ENCODE measurements around the gene NCBP2L. TPM values are rescaled to one million over a fixed set of nuclear protein-coding genes. Genes with fewer than 3 reads are reported as not detected.

Gene NCBP2L
- total RNA-seq (not detected), polyA plus RNA-seq (ENCODE audit: insufficient read depth, low read depth, low replicate concordance) (4.5 TPM)
- long read RNA-seq, donor 1, result 0 reads
- long read RNA-seq, donor 2, result 0 reads

DNA sequence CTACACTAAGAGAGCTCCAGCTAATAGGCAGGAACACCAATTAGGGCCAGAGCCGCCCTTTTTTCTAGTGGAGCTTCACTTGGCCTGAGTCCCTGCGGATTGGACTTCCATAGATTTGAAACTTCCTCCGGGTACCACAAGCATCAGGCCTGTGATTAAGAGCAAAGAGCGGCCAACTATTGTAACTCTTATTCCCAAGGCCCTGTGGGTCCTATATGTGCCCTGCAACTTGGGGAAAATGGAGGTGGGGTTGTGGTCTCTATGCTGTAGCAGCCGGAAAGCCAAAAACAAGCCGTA lies at the start of gene NCBP2L:
TSS of gene NCBP2L (plus strand) at position 198 of the 297 bp plus-strand sequence. CDS start 16,488 bp downstream, outside the sequence.
- no peak for TF ChIP-seq POLR2A (IDR thresholded peaks at IDR 0.05)
- TF ChIP-seq, protein P1, sequence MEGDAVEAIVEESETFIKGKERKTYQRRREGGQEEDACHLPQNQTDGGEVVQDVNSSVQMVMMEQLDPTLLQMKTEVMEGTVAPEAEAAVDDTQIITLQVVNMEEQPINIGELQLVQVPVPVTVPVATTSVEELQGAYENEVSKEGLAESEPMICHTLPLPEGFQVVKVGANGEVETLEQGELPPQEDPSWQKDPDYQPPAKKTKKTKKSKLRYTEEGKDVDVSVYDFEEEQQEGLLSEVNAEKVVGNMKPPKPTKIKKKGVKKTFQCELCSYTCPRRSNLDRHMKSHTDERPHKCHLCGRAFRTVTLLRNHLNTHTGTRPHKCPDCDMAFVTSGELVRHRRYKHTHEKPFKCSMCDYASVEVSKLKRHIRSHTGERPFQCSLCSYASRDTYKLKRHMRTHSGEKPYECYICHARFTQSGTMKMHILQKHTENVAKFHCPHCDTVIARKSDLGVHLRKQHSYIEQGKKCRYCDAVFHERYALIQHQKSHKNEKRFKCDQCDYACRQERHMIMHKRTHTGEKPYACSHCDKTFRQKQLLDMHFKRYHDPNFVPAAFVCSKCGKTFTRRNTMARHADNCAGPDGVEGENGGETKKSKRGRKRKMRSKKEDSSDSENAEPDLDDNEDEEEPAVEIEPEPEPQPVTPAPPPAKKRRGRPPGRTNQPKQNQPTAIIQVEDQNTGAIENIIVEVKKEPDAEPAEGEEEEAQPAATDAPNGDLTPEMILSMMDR (IDR thresholded peaks at IDR 0.05), result no peak
- Histone ChIP-seq H3K27ac (peak within 1 kb of the TSS in 1 of 2 donors; percentile 75), H3K4me3 (peak within 1 kb of the TSS; percentile 46 to 61), H3K9me3 (no peaks in the 10 kb centered on the region), H3K4me1 (no peaks in the 10 kb centered on the region), H3K27me3 (no peaks in the 10 kb centered on the region), H3K36me3 (ENCODE audit: low read depth, missing control alignments) (no peaks in the 10 kb centered on the region)
- intact Hi-C loops (cut with DNase I; ENCODE audit: low total_unique reads), result loop anchor here (10.0 kb wide), 2 partner anchors 63 to 103 kb away; no protein-coding TSS in a partner anchor
- no peak for DNase-seq
- WGBS, 2 donors, result 38 to 42% methylated on average over 2 to 6 of the region's 6 CpGs

DNA sequence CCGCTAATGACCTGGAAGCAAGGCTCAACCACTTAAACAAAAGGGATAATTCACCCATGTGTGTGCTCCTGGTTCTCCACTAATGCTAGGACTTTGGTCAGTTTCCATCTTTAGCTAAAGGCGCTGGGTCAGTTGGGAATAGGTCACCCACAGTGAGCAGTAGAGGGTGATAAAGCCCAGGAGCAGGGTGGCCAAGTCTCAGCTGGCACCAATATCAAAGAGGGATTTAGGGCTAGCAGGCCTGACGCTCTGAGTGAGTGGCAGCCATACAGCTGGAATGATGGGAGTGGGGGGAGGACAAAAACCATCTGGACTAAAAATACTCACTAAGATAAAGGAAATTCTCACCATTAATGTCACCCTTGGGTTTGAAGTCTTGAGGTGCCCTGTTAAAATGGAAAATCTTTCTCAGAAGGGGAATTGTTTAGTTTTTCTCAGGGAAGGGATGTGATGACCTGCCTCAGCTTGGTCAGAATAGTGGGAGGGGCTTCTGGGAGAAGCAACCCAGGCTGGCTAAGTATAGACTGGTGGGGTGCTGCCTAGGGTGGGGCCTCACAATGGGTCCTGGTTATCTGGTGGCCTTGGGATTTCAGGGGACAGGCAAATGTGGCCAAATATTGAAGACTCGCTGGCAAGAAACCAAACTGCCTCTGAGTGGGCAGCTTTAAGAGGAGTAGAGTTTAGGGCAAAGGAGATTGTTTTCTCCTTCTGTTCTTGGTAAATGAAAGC lies 49.0 kb upstream of the NCBP2L start:
- Histone ChIP-seq H3K27ac (peak overlapping the region; percentile 24 to 48), H3K36me3 (ENCODE audit: low read depth, missing control alignments) (no peaks in the 10 kb centered on the region), H3K9me3 (no peaks in the 10 kb centered on the region), H3K4me1 (peaks cover 33% of the 10 kb centered on the region), H3K27me3 (no peaks in the 10 kb centered on the region), H3K4me3 (no peak overlapping the region)
- WGBS, 2 donors, result 69 to 90% methylated on average over 4 of the region's 4 CpGs
- TF ChIP-seq POLR2A (IDR thresholded peaks at IDR 0.05), result no peak
- TF ChIP-seq, protein P1 (IDR thresholded peaks at IDR 0.05), result no peak
- no peak for DNase-seq
- intact Hi-C loops (cut with DNase I; ENCODE audit: low total_unique reads), result no loop called here

DNA sequence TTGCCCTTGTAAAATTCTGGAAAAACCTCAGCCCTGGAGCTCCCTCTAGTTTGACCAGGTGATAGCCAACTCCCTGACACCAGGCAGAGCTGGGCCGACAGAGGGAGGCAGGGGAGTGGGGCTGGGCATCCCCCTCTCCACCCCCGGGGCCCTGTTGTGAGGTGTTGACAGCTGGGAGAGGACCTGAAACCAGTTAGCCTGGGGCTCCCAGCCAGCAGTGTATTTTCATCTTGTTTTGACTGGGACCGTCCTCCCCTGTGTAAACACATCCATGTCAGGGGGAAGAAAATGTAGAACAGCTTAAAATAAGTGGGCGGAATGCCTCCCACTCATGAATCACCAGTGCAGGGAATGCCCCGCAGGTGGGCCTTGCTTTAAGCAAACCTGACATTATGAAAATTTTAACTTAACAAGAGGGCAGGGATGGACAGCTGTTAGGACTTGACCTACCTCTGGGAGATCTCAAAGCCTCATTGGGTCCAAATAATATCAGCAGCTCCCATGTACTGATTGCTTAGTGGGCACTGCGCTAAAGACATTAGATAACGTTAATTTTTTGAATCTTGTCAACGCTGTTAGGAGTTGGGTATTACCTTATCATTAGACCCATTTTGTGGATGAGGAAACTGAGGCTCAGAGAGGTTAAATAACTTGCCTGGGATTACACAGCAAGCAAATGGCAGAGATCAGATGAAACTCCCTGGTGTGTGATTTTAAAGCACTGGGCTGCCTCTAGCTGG lies 47.8 kb upstream of the NCBP2L start:
- WGBS, 2 donors, result 58 to 76% methylated on average over 6 to 8 of the region's 8 CpGs
- no peak for DNase-seq
- H3K4me1 ChIP-seq, result peaks cover 33% of the 10 kb centered on the region

DNA sequence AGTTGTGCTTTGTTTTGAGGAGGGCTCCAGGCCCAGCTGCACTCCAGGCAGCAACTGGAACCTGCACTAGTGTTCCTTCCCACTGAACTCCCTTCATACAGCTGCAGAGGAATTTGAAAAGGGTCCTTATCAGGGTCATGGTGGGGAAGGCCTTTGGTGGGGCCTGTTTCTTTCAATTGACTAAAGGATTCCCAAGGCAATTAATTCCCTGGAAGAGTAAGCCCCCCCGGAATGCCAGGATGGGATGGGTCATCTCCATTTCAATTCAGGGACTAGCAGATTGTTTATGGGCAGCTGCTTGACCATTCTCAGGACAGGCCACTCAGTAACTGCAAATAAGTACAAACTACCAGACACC lies 47.3 kb upstream of the NCBP2L start:
- no peak for DNase-seq
- H3K4me1 ChIP-seq, result peaks cover 33% of the 10 kb centered on the region
- peak overlapping the region in 1 of 2 donors; percentile 48 for H3K27ac ChIP-seq
- H3K36me3 ChIP-seq (ENCODE audit: low read depth, missing control alignments), result no peaks in the 10 kb centered on the region
- 56 to 63% methylated on average over 1 of the region's 1 CpG for WGBS, 2 donors
- no peak overlapping the region for H3K4me3 ChIP-seq
- TF ChIP-seq, protein P1 (IDR thresholded peaks at IDR 0.05), result no peak
- no peak for TF ChIP-seq POLR2A (IDR thresholded peaks at IDR 0.05)
- H3K27me3 ChIP-seq, result no peaks in the 10 kb centered on the region
- intact Hi-C loops (cut with DNase I; ENCODE audit: low total_unique reads), result no loop called here
- H3K9me3 ChIP-seq, result no peaks in the 10 kb centered on the region

More for the DNA sequence above, 47.8 kb upstream of the NCBP2L start:
- no peaks in the 10 kb centered on the region for H3K9me3 ChIP-seq
- intact Hi-C loops (cut with DNase I; ENCODE audit: low total_unique reads), result no loop called here
- H3K27ac ChIP-seq, result peak overlapping the region in 1 of 2 donors; percentile 48
- H3K4me3 ChIP-seq, result no peak overlapping the region
- H3K27me3 ChIP-seq, result no peaks in the 10 kb centered on the region
- H3K36me3 ChIP-seq (ENCODE audit: low read depth, missing control alignments), result no peaks in the 10 kb centered on the region
- TF ChIP-seq, protein P1 (IDR thresholded peaks at IDR 0.05), result no peak
- no peak for TF ChIP-seq POLR2A (IDR thresholded peaks at IDR 0.05)

Data from testis (tissue), 5 donors.